Colonic mucosa (tissue), 4 donors: ENCODE data around the gene TECPR1. TPM values are rescaled to one million over a fixed set of nuclear protein-coding genes. Genes with fewer than 3 reads are reported as not detected.

Experiments used
- DNase-seq: peaks from one replicate; pipeline ENCODE4 v3.0.0-alpha.2; 2020
- H3K27ac ChIP-seq: fragments of 200-600 bp; one replicate; pipeline ENCODE4 v1.8.0; 2021
- H3K27me3 ChIP-seq: fragments of 200-600 bp; one replicate; pipeline ENCODE4 v1.8.0; 2021
- H3K36me3 ChIP-seq: fragments of 200-600 bp; one replicate; pipeline ENCODE4 v1.8.0; 2021
- H3K4me1 ChIP-seq: fragments of 200-600 bp; one replicate; pipeline ENCODE4 v1.8.0; 2021; ENCODE audit warnings: mild to moderate bottlenecking
- H3K4me3 ChIP-seq: fragments of 200-600 bp; one replicate; pipeline ENCODE4 v1.8.0; 2021
- H3K9ac ChIP-seq, 2 donors: one replicate each; pipeline ENCODE4 v1.7.0; 2013; ENCODE audit warnings: control low read depth in 2 of 2, low read depth in 2 of 2, low read length in 2 of 2
- H3K9me3 ChIP-seq: fragments of 200-600 bp; one replicate; pipeline ENCODE4 v1.8.0; 2021
- CTCF ChIP-seq: fragments of 200-600 bp; IDR thresholded peaks from one replicate; pipeline ENCODE4 v1.8.0; 2022; ENCODE audit warnings: antibody characterized with exemption, mild to moderate bottlenecking
- intact Hi-C: fragments of 100-400 bp; cut with DNase I; formaldehyde crosslinking; loops from one replicate; pipeline ENCODE4 v1.14.1; 2022
- total RNA-seq, 2 donors: library from RNA; stranded (reverse); fragmentation: NEBNext Ultra II Directional in 1 of 2; extraction: Animal tissue kit (Norgen Biotek cat#: 25700) in 1 of 2; gene quantifications; one replicate each; pipeline ENCODE4 v1.2.1, GENCODE V29; 2021
- donor health status: healthy.
- donor health status: DM: no; HTN: no; CAD: no.
- donor health status: DM: no; HTN: no; CAD: no.

The TECPR1 gene
- total RNA-seq, 2 donors from 2014 or later, result 20.3 to 44.5 TPM

GRCh38 chr7:98209166-98209920 lies 42.7 kb downstream of the TECPR1 start:
- peaks cover 9% of the 10 kb centered on the region for H3K36me3 ChIP-seq
- H3K27me3 ChIP-seq, result no peaks in the 10 kb centered on the region
- H3K4me1 ChIP-seq, result no peaks in the 10 kb centered on the region
- intact Hi-C loops, result no loop called here
- no peak overlapping the region for H3K9ac ChIP-seq
- no peak for DNase-seq
- no peak for TF ChIP-seq CTCF
- H3K4me3 ChIP-seq, result no peak overlapping the region
- no peak overlapping the region for H3K27ac ChIP-seq
- no peaks in the 10 kb centered on the region for H3K9me3 ChIP-seq

GRCh38 chr7:98206451-98207330 lies 45.3 kb downstream of the TECPR1 start:
- TF ChIP-seq CTCF, result no peak
- H3K27ac ChIP-seq, result no peak overlapping the region
- H3K4me1 ChIP-seq, result no peaks in the 10 kb centered on the region
- H3K9me3 ChIP-seq, result no peaks in the 10 kb centered on the region
- peaks cover 9% of the 10 kb centered on the region for H3K36me3 ChIP-seq
- H3K4me3 ChIP-seq, result no peak overlapping the region
- intact Hi-C loops, result no loop called here
- no peak overlapping the region for H3K9ac ChIP-seq
- no peaks in the 10 kb centered on the region for H3K27me3 ChIP-seq
- no peak for DNase-seq

- H3K4me1 ChIP-seq, result no peaks in the 10 kb centered on the region
- no peak overlapping the region for H3K9ac ChIP-seq
- no peak for DNase-seq
- no peaks in the 10 kb centered on the region for H3K9me3 ChIP-seq
- peaks cover 9% of the 10 kb centered on the region for H3K36me3 ChIP-seq
- intact Hi-C loops, result no loop called here
- no peak overlapping the region for H3K27ac ChIP-seq
- no peaks in the 10 kb centered on the region for H3K27me3 ChIP-seq
- no peak overlapping the region for H3K4me3 ChIP-seq
- TF ChIP-seq CTCF, result no peak
Measured at GRCh38 chr7:98205162-98205845, 46.7 kb downstream of the TECPR1 start.

GRCh38 chr7:98204670-98205069 lies 47.4 kb downstream of the TECPR1 start:
- Histone ChIP-seq H3K4me1 (no peaks in the 10 kb centered on the region), H3K27me3 (no peaks in the 10 kb centered on the region), H3K4me3 (no peak overlapping the region), H3K9me3 (no peaks in the 10 kb centered on the region), H3K27ac (no peak overlapping the region), H3K9ac (no peak overlapping the region), H3K36me3 (peaks cover 9% of the 10 kb centered on the region)
- TF ChIP-seq CTCF, result no peak
- DNase-seq, result no peak
- intact Hi-C loops, result no loop called here

GRCh38 chr7:98203964-98204605 lies 47.9 kb downstream of the TECPR1 start:
- H3K9ac ChIP-seq, result no peak overlapping the region
- TF ChIP-seq CTCF, result no peak
- no peak for DNase-seq
- peaks cover 9% of the 10 kb centered on the region for H3K36me3 ChIP-seq
- no peaks in the 10 kb centered on the region for H3K9me3 ChIP-seq
- intact Hi-C loops, result no loop called here
- no peak overlapping the region for H3K27ac ChIP-seq
- H3K27me3 ChIP-seq, result no peaks in the 10 kb centered on the region
- no peaks in the 10 kb centered on the region for H3K4me1 ChIP-seq
- H3K4me3 ChIP-seq, result no peak overlapping the region
